ENCODE results near the gene SLC25A22.

Gene SLC25A22

DNA sequence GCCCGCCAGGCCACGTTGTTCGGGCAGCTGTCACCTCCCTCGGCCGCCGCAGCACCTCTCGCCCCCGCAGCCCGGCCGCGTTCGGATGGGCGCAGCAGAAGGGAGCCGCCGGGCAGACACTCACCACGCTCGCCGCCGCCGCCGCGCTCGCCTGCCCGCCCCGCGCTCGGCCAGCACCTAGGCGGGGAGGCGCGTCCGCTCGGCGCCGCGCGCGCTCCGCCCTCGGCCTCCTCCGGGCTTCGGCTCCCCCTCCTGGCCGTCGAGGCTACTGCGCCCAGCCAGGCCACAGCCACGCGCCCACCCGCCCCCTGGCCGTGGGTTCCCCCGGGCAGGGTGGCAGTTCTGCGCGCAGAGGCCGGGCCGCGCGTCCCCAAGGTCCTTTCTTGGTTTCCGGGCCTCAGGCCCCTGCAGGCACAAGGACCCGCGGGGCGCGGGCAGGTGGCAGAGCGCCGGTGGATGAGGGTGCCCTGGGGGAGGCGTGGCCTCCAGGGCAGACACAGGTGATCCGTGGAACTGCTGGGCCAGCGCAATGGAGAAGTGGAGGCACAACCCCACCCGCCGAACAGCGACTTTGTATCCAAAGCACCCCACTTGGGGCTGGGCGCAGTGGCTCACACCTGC, at the start of gene SLC25A22:
Gene SLC25A22, minus strand, starts transcription at position 189 of the 621 bp plus-strand sequence. CDS start 3,275 bp downstream, outside the sequence.
- DNase-seq (ENCODE audit: low spot score), result peak; percentile 69

DNA sequence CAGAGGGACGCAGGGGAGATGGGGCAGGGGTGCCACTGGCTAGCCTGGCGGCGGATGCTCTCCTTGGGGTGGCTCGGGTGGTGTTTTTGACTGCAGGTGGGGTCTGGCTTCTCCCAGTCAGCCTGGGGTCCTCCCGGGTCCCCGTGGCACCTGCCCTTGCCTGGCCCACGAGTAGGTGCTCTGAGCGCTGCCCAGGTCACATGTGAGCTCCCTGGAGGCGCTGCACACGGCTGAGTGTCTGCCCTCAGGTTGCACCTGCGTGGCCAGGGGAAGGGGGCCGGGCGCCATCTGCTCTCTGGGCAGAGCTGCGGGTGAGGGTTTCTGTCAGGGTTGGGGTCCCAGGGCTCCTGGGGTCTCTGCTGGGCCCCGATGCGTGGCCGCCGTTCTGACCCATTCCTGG, 49.8 kb upstream of the SLC25A22 start:
- no peak for DNase-seq (ENCODE audit: low spot score)

DNA sequence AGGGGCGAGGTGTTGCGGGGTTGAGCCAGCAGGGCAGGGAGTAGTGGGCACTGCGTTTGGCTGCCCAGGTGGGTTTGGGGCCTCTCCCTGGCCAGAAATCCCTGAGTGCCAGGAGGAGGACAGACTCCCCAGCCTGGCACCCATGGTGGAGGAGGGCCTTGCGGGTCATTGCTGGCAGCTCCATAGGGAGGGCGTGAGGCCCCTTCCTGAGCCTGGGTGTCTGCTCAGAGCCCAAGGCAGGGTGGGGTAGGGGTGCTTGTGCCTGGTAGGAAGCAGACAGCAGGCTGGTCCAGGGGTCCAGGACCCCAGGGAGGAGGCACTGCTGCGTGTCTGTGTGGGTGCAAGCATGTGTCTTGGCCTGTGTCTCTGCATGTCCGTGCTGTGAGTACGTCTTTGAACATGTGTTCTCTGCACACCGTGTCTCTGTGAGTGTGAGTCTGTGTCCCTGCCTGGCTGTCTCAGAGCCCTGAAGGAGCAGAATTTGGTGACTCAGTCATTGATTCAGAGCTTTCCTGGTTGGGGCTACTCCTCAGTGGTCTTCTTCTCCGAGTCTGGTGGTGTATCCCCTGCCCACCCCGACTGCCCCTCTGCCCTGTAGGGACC, 48.5 kb upstream of the SLC25A22 start:
- no peak for DNase-seq (ENCODE audit: low spot score)

DNA sequence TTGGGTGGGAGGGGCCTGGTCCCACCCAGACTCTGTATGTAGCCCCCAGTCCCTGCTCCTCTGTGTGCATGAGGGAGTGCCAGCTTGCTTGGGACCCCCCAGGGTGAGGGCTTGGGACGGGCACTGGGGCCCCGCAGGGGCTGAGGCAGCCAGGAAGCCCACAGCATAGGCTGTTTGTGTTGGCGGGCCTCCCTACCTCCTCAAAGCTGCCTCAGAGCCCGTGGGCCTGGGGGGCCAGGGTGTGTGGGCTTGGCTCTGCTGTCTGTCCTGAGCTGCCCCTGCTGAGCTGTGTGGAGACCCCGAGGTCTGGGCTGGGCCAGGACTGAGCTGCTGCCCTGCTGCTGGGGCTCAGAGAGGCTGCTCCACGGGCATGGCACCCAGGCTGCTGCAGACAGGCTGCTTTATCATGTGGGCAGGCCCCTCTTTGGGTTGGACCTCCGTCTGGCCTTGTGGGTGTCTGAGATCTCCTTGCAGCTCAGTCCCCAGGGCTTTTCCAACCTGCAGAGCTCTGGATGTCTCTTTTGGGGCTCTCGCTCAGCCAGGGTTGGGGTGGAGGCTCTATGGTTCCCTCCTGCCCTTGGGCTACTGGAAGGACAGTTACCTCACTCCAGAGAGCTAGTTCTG, 47.9 kb upstream of the SLC25A22 start:
- no peak for DNase-seq (ENCODE audit: low spot score)

DNA sequence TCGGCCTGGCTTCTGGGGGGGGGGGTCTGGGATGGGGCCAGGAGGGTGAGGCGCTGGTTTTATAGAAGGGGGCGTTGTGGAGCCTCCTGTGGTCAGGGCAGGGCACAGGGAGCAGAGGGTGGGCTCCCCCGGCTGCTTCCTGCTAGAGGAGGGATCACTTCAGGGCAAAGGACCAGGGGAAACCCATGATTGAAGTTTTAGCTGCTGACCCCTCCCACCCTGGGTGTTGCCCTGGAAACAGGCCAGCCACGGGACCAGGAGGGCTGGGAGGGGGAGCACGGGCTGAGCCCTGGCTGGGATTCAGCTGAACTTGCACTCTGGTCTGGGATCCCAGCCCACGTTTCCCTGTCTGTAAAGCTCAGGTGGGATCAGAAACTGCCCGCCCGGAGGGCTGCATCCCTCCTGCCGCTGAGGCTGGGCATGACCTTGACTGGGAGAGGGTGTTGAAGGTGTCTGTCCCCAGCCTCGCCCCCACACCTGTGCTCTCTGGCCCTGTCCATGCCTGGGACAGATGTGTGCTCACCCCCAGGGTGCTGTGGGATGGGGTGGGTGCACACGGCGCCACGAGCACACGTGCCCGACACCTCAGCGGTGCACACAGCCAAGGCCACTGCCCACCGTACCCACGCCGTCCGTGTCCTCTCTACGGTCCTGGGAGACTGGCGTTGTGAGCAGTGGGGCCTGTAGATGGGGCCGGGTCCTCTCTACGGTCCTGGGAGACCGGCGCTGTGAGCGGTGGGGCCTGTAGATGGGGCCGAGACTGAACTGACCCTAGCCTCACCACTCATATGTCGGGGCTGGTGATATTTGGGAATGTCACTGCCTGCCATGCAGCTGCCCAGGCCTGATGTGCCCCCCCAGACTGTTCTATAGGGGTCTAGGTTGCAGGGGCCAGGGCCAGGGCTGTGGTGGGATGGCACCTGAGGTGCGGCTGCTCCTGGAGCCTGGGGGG, 46.9 kb upstream of the SLC25A22 start:
- DNase-seq (ENCODE audit: low spot score), result no peak

DNA sequence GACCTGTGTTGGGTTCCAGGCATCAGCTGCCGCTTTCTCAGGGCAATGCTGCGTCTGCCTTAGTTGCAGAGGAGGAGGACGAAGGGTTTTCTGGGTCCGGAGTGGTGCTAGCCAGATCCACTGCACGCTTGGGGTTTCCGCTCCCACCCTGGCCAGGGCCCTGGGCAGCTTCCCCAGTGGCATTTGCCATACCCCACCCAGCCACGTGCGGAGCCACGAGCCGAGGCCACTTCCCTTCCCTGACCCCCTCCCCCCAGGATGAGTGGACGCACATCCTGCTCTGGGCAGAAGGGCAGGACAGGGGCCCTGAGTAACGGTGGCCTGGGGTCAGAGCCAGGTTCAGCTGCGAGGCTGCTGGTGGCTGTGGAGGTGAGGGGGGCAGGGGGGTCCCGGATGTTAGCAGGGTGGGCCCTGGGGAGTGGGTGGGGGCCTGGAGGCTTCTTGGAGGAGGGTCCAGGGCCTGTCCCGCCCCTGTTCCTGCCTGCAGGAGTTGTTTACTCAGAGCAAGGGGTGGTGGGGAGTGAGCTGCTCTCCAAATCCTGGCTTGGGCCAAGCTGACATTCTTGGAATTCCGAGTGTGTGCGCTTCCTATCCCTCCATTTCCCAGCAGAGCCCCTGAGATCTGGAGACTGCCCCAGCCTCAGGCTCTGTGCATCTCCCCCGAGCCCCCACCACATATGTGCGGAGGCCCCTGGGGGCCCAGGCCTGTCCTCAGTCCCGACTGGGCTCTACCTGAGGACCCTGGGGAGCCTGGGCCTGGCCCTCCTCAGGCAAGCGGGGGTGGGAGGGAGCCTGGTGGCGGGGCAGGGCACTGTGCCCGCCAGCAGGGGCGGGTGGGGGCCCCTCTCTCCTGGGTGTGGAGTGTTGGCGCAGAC, 46.0 kb upstream of the SLC25A22 start:
- peak; percentile 70 for DNase-seq (ENCODE audit: low spot score)

DNA sequence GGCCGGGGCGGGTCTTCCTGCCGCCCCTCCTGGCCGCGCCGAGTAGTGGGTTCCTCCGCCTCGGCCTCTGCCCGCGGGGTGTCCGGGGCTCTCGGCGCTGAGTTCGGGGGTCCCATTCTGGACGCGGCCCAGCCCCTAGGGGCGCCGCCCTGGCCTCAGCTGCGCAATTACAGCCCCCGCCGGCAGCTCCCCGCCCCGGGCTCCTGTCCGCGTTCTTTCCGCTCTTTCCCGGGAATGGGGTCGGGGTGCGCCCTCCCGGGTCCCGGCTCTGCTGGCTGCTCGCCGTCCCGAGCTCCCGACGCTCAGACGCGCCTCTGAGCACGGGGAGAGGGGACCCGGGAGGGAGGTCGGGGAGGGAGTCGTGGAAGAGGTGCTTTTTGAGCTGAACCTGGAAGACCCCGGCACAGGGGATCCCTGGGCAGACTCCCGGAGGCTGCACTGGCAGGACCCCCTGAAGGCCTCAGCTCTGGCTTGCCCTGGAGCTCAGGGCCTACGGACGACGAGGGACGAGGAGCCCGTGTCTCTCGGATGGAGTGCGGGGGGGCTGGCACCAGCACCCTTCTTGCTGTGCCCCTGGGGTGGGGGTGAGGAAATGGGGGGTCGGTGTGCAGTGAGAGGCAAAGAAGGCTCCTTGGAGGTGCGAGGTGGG, 45.1 kb upstream of the SLC25A22 start:
- DNase-seq (ENCODE audit: low spot score), result no peak

DNA sequence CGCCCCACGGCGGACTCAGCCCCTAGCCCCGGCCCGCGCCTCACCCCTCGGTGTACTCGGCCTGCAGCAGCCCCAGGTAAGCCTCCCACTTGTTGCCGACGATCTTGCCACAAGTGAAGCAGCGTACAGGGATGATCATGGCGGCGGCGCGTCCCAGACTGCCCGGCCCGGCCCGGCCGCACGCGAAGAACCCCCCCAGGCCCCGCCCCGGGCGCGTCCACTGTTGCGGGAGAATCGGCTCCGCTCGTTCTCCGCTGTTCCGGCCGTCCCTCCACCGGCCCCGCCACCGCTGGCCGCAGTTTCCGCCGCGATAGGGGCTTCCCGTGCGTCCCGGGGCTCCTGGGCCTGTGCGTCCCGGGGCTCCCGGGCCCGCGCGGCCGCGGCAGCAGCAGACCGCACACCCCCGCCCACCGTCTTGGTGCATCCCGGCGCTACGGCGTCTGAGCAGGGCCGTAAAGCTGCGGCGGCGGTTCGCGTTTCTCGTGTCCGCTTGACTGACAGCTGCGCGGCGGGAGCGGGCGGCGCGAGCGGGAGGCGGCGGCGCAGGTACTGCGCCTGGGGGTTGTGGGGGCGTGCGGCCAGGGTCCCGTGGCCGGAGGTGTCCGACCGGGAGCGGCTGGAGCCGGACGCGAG, 44.4 kb upstream of the SLC25A22 start, which contains the start of the genes POLR2L and TSPAN4:
Gene POLR2L, minus strand, starts transcription at position 160 of the 633 bp plus-strand sequence. Its CDS starts 21 bp downstream, at position 139.
Gene TSPAN4, plus strand, starts transcription at position 483 of the 633 bp plus-strand sequence. CDS start 7,453 bp downstream, outside the sequence.
- peak; percentile 82 for DNase-seq (ENCODE audit: low spot score)

DNA sequence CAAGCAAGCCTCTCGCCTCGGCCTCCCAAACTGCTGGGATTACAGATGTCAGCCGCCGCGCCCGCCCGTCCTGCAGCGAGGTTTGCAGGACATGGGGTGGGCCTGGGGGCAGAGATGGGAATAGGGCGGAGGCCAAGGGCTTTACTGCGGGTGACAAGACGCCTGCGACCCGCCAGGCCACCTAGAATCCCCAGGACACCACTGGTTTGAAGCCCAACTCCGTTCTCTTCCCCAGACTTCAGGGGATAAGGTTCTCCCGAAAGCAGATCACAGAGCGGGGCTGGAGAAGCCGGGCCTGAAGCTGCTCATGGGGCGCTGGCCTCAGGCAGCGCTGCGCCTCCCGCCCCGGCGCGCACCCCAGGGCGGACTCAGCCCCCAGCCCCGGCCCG, 43.9 kb upstream of the SLC25A22 start:
- no peak for DNase-seq (ENCODE audit: low spot score)

DNA sequence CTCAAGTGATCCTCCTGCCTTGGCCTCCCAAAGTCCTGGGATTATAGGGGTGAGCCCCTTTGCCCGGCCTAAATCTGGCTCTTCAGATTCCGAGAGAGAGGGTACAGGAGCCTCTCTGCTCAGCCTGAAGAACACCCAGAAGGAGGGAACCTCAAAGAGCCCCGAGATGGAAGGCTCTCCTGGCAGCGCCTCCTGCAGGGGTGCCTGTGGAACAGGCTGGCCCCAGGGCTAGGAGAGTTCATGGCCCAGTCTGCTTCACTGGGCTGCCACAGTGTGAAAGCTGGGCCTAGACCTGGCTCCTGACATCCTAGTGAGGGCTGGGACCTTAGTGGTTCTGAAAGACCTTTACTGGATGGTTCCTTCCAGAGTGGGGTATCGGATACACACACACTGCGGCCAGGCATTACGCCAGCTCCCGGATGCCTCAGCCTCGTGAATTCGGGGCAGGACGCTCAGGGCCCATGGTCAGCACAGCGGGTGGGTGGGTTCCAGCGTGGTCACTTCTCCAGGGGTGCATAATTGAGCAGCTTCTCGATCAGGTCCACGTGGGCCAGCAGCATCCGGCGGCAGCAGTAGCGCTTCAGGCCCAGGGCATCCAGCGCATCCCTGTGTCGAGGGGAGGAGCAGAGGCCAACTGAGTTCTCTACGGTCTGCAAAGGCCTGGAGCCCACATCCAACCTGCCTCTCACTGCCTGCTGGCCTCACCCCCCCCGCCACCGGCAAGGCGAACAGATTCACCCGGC, 42.0 kb upstream of the SLC25A22 start:
- DNase-seq (ENCODE audit: low spot score), result no peak

DNA sequence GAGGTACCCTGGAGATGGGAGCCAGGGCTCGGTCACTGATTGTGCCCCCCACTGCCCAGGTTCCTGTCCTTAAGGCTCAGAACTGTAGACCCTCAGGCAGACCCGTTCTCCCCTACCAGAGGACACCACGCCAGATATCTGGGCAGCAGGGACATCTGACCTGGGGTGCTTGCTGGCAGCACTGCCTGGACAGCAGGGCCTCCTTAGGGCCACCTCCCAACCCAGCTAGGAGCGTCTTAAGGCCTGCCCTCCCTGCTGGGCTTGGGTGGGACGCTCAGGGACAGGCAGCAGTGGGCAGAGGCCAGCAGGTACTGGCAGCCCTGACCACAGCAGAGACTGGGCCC, 41.2 kb upstream of the SLC25A22 start:
- DNase-seq (ENCODE audit: low spot score), result no peak

DNA sequence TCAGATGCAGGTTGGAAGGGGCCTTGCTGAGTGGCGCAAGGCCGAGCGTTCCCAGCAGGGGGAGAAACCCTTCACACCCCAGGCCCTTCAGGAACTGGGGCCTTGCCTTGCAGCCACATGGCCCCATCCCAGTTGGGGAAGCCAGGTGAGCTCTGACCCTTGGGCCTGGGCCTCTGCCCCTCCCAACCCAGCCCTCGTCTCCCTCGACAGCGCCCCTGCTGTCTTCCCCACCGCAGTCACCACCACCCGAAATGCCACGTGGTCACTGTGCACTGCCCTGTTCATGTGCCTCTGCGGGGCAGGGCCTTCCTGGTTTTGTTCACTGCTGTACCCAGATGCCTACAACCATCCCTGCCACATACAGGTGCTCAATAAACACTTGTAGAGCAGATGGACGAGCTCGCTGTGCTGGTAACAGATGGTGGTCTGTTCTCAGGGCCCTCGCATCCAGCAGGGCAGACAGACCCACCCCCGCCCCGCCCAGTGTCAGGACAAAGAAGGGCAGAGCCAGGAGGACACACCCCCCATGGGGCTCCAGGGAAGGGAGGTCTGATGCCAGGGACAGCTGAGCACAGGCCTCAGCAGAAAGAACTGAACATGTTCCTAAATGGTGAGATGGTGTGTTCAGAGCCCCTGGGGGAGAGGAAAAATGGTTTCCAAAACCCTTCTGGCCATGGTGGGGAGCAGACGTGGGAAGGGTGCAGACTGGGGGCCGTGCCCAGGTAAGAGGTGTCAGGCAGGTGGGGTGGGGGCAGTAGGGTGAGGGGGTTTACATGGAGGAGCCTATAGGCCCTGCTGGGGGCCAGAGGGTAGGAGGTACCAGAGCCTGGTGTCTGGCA, 40.6 kb upstream of the SLC25A22 start:
- DNase-seq (ENCODE audit: low spot score), result no peak

DNA sequence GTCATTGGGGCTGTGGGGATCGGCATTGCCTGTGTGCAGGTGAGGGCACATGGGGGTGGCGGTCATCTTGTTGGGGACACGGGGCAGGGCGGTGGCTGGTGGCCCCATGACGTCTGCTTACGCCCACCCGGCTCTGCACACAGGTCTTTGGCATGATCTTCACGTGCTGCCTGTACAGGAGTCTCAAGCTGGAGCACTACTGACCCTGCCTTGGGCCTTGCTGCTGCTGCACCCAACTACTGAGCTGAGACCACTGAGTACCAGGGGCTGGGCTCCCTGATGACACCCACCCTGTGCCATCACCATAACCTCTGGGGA, 39.9 kb upstream of the SLC25A22 start:
- DNase-seq (ENCODE audit: low spot score), result no peak

DNA sequence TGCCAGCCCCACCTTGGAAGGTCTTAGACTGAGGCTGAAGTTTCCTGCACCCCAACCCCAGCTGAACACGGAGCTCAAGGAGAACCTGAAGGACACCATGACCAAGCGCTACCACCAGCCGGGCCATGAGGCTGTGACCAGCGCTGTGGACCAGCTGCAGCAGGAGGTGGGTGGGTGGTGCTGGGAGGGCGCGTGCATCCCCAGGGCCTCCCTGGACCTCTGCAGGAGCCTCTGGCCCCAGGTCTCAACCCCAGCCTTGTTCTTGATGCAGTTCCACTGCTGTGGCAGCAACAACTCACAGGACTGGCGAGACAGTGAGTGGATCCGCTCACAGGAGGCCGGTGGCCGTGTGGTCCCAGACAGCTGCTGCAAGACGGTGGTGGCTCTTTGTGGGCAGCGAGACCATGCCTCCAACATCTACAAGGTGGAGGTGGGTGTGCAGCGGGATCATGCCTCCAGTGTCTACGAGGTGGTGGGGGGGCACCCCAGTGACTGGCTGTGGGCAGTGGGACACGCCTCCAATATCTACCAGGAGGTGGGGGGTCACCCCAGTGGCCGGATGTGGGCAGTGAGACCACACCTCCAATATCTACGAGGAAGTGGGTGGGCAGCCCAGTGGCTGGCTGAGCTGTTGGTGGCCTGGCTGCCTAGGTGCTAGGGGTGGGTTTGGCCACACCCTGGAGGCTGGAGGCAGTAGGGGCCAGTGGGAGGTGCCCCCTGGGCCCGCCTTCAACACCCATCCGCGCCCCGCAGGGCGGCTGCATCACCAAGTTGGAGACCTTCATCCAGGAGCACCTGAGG, 39.3 kb upstream of the SLC25A22 start:
- DNase-seq (ENCODE audit: low spot score), result no peak

DNA sequence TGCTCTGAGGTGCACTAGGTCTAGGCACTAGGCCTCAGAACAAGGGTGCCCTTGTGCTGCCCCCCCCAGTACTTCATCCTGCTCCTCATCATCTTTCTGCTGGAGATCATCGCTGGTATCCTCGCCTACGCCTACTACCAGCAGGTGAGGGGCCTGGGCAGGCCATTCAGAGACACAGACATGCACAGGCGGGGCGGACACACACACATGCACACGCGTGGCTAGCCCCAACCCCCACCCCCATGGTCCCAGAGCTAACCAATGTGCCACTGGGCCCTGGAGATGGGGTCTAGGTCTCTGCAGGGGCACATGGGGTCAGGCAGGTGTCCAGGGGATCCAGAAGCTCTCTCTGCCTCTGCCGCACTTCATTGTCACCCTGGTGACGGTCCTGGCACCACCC, 38.6 kb upstream of the SLC25A22 start:
- no peak for DNase-seq (ENCODE audit: low spot score)

DNA sequence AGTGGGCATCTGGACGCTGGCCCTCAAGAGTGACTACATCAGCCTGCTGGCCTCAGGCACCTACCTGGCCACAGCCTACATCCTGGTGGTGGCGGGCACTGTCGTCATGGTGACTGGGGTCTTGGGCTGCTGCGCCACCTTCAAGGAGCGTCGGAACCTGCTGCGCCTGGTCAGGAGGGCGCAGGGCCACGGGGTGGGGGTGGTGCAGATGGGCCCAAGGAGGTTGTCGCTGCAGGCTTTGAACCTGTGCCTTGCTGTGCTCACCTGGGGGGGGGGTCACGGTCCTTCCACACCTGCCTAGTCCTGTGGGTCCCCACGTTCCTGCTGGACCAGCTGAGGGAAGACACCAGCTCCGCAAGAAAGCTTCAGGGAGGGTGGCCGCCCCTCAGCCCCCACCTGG, 38.2 kb upstream of the SLC25A22 start:
- no peak for DNase-seq (ENCODE audit: low spot score)

DNA sequence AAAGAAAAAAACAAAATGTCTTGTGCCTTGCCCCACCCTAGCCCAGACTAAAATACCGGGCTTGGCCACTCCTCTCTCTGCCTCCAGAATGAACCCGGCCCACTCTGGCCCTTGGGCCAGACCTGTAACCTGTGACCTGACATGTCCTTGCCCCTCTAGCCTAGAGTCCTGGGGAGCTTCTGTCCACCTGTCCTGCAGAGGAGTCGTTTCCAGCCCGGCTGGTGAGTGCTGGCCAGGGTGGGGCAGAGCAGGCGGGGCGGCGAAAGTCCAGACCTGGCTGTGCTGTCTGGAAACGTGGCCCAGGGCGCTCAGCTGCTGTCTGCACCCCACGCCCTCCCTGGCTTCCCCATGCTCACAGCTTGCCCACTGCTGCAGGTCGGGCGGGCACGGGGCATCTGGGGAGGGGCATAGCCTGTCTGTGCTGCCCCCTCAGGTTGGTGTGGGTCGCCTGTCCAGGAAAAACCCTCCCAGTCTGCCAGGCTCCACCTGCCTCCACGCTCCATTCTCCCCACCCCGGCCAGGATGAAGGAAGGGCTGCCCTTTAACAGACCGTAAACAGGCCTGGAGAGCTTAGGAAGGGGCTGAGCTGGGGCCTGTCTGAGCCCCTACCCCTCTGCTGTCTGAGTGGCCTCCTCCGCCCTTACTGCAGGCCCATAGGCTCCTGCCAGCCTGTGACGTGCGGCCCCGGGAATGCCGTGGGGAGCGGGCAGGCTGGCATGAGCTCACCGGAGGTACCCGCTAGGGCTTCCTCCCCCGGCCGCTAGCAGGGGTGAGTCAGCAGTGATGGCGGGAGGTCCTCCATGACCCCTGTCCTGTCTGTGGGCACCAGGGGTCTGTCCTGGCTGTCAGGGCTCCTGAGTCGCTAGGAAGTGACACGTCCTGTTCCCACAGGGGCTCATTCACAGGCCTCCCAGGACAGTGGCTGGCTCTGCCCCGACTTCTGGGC, 36.6 kb upstream of the SLC25A22 start:
- peak; percentile 90 for DNase-seq (ENCODE audit: low spot score)

All from SW480 (cell line).